Liver (tissue), 9 donors: ENCODE data around the gene SPATS1. TPM values are rescaled to one million over a fixed set of nuclear protein-coding genes. Genes with fewer than 3 reads are reported as not detected.
"Not testable (repeated sequence)": the region's sequence is repeated elsewhere in the genome, so short reads cannot be mapped to it uniquely, and the experiment has no call there.

ENCODE experiments used
- DNase-seq: peaks from one replicate; pipeline ENCODE4 v3.0.0-alpha.2; 2017; ENCODE audit warnings: low spot score
- H3K27ac ChIP-seq, 2 donors: one replicate each; pipeline ENCODE4 v1.7.0; 2013; ENCODE audit warnings: inconsistent platforms in 2 of 2, low read length in 2 of 2, control low read depth in 1 of 2, low read depth in 1 of 2, mild to moderate bottlenecking in 1 of 2
- H3K27me3 ChIP-seq, 4 donors: one replicate each; pipeline versions ENCODE4 v1.6.1 to v1.7.0; 2013; ENCODE audit warnings: low read length in 3 of 4, inconsistent platforms in 1 of 4, mild to moderate bottlenecking in 1 of 4, moderate library complexity in 1 of 4; ENCODE audit not compliant: control insufficient read depth in 4 of 4, insufficient read depth in 4 of 4
- H3K36me3 ChIP-seq, 4 donors: one replicate each; pipeline versions ENCODE4 v1.6.1 to v1.7.0; 2013; ENCODE audit warnings: low read length in 3 of 4, mild to moderate bottlenecking in 3 of 4, low read depth in 1 of 4, moderate library complexity in 1 of 4; ENCODE audit not compliant: control insufficient read depth in 4 of 4, insufficient read depth in 3 of 4
- H3K4me1 ChIP-seq, 4 donors: one replicate each; pipeline versions ENCODE4 v1.6.1 to v1.7.0; 2013; ENCODE audit warnings: low read length in 3 of 4, mild to moderate bottlenecking in 3 of 4, moderate library complexity in 1 of 4; ENCODE audit not compliant: control insufficient read depth in 4 of 4, insufficient read depth in 4 of 4
- H3K4me3 ChIP-seq, 3 donors: one replicate each; pipeline versions ENCODE4 v1.6.1 to v1.7.0; 2013; ENCODE audit warnings: low read length in 3 of 3, control low read depth in 1 of 3, low read depth in 1 of 3, mild to moderate bottlenecking in 1 of 3
- H3K9ac ChIP-seq, 2 donors: one replicate each; pipeline ENCODE4 v1.7.0; 2013; ENCODE audit warnings: low read length in 2 of 2, mild to moderate bottlenecking in 2 of 2, moderate library complexity in 2 of 2, control low read depth in 1 of 2, low read depth in 1 of 2
- H3K9me3 ChIP-seq, 4 donors: one replicate each; pipeline versions ENCODE4 v1.6.1 to v1.7.0; 2013; ENCODE audit warnings: low read length in 3 of 4; ENCODE audit not compliant: control insufficient read depth in 4 of 4
- ATF3 ChIP-seq: IDR thresholded peaks from 2 replicates; pipeline ENCODE4 v1.6.1; 2016; ENCODE audit warnings: antibody characterized with exemption
- EGR1 ChIP-seq, 2 donors: IDR thresholded peaks; 2 replicates each; pipeline ENCODE4 v1.6.1; 2016 to 2018; ENCODE audit warnings: antibody characterized with exemption in 2 of 2, low read depth in 2 of 2
- FOXA1 ChIP-seq: IDR thresholded peaks from 2 replicates; pipeline ENCODE4 v1.6.1; 2016; ENCODE audit warnings: antibody characterized with exemption
- GABPA ChIP-seq, 2 donors: IDR thresholded peaks in 1 of 2; conservative IDR thresholded peaks in 1 of 2; 2 replicates each; pipeline ENCODE4 v1.6.1; 2016; ENCODE audit warnings: antibody characterized with exemption in 2 of 2, mild to moderate bottlenecking in 1 of 2, moderate library complexity in 1 of 2
- HNF4A ChIP-seq, 2 donors: conservative IDR thresholded peaks; 2 replicates each; pipeline ENCODE4 v1.6.1; 2016; ENCODE audit warnings: antibody characterized with exemption in 2 of 2, mild to moderate bottlenecking in 2 of 2
- HNF4G ChIP-seq: IDR thresholded peaks from 2 replicates; pipeline ENCODE4 v1.6.1; 2016; ENCODE audit warnings: antibody characterized with exemption
- JUND ChIP-seq, 2 donors: IDR thresholded peaks; 2 replicates each; pipeline ENCODE4 v1.6.1; 2016; ENCODE audit warnings: antibody characterized with exemption in 2 of 2
- MAX ChIP-seq: IDR thresholded peaks from 2 replicates; pipeline ENCODE4 v1.6.1; 2016; ENCODE audit warnings: antibody characterized with exemption
- NR2F2 ChIP-seq: IDR thresholded peaks from 2 replicates; pipeline ENCODE4 v1.6.1; 2016; ENCODE audit warnings: antibody characterized with exemption
- RAD21 ChIP-seq, 2 donors: IDR thresholded peaks; 2 replicates each; pipeline ENCODE4 v1.6.1; 2016; ENCODE audit warnings: antibody characterized with exemption in 2 of 2, mild to moderate bottlenecking in 2 of 2
- RXRA ChIP-seq, 2 donors: IDR thresholded peaks; 2 replicates each; pipeline ENCODE4 v1.6.1; 2017 to 2018; ENCODE audit warnings: antibody characterized with exemption in 2 of 2, mild to moderate bottlenecking in 1 of 2
- SP1 ChIP-seq: IDR thresholded peaks from 2 replicates; pipeline ENCODE4 v1.6.1; 2018; ENCODE audit warnings: antibody characterized with exemption, mild to moderate bottlenecking
- TAF1 ChIP-seq: conservative IDR thresholded peaks from 2 replicates; pipeline ENCODE4 v1.6.1; 2016; ENCODE audit warnings: antibody characterized with exemption, mild to moderate bottlenecking
- YY1 ChIP-seq: IDR thresholded peaks from 2 replicates; pipeline ENCODE4 v1.6.1; 2016; ENCODE audit warnings: antibody characterized with exemption, mild to moderate bottlenecking
- ZBTB33 ChIP-seq: IDR thresholded peaks from 2 replicates; pipeline ENCODE4 v1.6.1; 2016; ENCODE audit warnings: antibody characterized with exemption
- WGBS: extraction: QIAGEN DNeasy Blood & Tissue Kit; methylation state at CpG from one replicate; pipeline ENCODE4 v1.1.7; 2013; 5-methylcytosine and 5-hydroxymethylcytosine counted together
- polyA plus RNA-seq, 2 donors: library from polyadenylated mRNA; stranded (reverse) in 1 of 2; unstranded in 1 of 2; fragments of 200-250 nt in 1 of 2; fragments of >200 nt in 1 of 2; fragmentation: Nextera tagmentation in 1 of 2; extraction: Ambion mirVana in 1 of 2; gene quantifications; one replicate each; pipeline versions ENCODE4 v1.2.1 to v1.2.3, GENCODE V29; 2013 to 2015
- total RNA-seq, 2 donors: library from RNA; depleted of rRNA; stranded (reverse); fragments of >200 nt; gene quantifications; one replicate each; pipeline ENCODE4 v1.2.3, GENCODE V29; 2014
- donor health status: healthy.
- donor health status: healthy.
- donor health status: healthy.
- donor health status: healthy.
- donor health status: healthy.

The SPATS1 gene
- total and polyA plus RNA-seq, 4 donors = not detected

GRCh38 chr6:44315951-44316350 is 26.5 kb upstream of the SPATS1 start (continued):
- no peak for TF ChIP-seq JUND (IDR thresholded peaks at IDR 0.05)

- Histone ChIP-seq H3K4me3 (no peak overlapping the region), H3K36me3 (peaks cover 0 to under 1% (median 0%) of the 10 kb centered on the region in 4 donors)
- WGBS = 85% methylated on average over 12 of the region's 12 CpGs
Observed at GRCh38 chr6:44316481-44316880, 26.0 kb upstream of the SPATS1 start.

GRCh38 chr6:44317136-44317631 is 25.3 kb upstream of the SPATS1 start:
- not testable (repeated sequence) for H3K9me3 ChIP-seq, DNase-seq, H3K27me3 ChIP-seq, H3K9ac ChIP-seq, H3K27ac ChIP-seq, H3K36me3 ChIP-seq, H3K4me3 ChIP-seq
- peaks cover 3 to 14% (median 5%) of the 10 kb centered on the region in 4 donors for H3K4me1 ChIP-seq
- whole genome bisulfite sequencing = 37% methylated on average over 9 of the region's 9 CpGs

More at GRCh38 chr6:44316481-44316880, 26.0 kb upstream of the SPATS1 start:
- no peak overlapping the region for H3K27ac ChIP-seq
- H3K9me3 ChIP-seq = no peaks in the 10 kb centered on the region
- TF ChIP-seq GABPA (IDR thresholded peaks at IDR 0.05 in 1 of 2, conservative IDR thresholded peaks at IDR 0.05 in 1 of 2) = no peak
- no peak for TF ChIP-seq JUND (IDR thresholded peaks at IDR 0.05)
- TF ChIP-seq FOXA1 = no peak
- TF ChIP-seq SP1 = no peak
- no peak for TF ChIP-seq HNF4A (conservative IDR thresholded peaks at IDR 0.05)
- no peak for TF ChIP-seq RAD21 (IDR thresholded peaks at IDR 0.05)
- no peak for TF ChIP-seq ATF3
- TF ChIP-seq RXRA (IDR thresholded peaks at IDR 0.05) = no peak
- no peak for TF ChIP-seq EGR1 (IDR thresholded peaks at IDR 0.05; ENCODE audit: low read depth in 2 of 2)
- TF ChIP-seq TAF1 = no peak
- TF ChIP-seq MAX = no peak
- no peak for TF ChIP-seq HNF4G
- no peak for TF ChIP-seq YY1
- no peak for DNase-seq
- H3K4me1 ChIP-seq = peaks cover 4 to 16% (median 8%) of the 10 kb centered on the region in 4 donors
- no peaks in the 10 kb centered on the region for H3K27me3 ChIP-seq
- no peak overlapping the region for H3K9ac ChIP-seq

- Histone ChIP-seq H3K27me3 (no peaks in the 10 kb centered on the region), H3K9ac (no peak overlapping the region), H3K4me1 (peaks cover 0 to 7% (median 0%) of the 10 kb centered on the region in 4 donors), H3K4me3 (no peak overlapping the region), H3K27ac (no peak overlapping the region), H3K36me3 (no peaks in the 10 kb centered on the region), H3K9me3 (no peaks in the 10 kb centered on the region)
- no peak for DNase-seq
- TF ChIP-seq ZBTB33 = no peak
- TF ChIP-seq NR2F2 = no peak
- no peak for TF ChIP-seq EGR1 (IDR thresholded peaks at IDR 0.05; ENCODE audit: low read depth in 2 of 2)
- TF ChIP-seq TAF1 = no peak
- TF ChIP-seq RAD21 (IDR thresholded peaks at IDR 0.05) = no peak
- no peak for TF ChIP-seq SP1
- TF ChIP-seq FOXA1 = no peak
- TF ChIP-seq HNF4G = no peak
- 89% methylated on average over 3 of the region's 3 CpGs for WGBS
Observed at GRCh38 chr6:44321210-44321609, 21.2 kb upstream of the SPATS1 start.
